GM21723 (cell line): ENCODE data around the gene NPC1L1.
"Not testable (repeated sequence)": the region's sequence is repeated elsewhere in the genome, so short reads cannot be mapped to it uniquely, and the experiment has no call there.

Experiments
- ATAC-seq: cut with Tn5 transposase; IDR thresholded peaks from one replicate; pipeline ENCODE4 v1.9.1; 2021; ENCODE audit warnings: mild to moderate bottlenecking, moderate library complexity; ENCODE audit not compliant: unreplicated experiment

Gene NPC1L1

GRCh38 chr7:44512736-44513135 is 28.4 kb downstream of the NPC1L1 start:
- no peak for ATAC-seq

GRCh38 chr7:44511863-44512468 is 29.2 kb downstream of the NPC1L1 start:
- no peak for ATAC-seq

GRCh38 chr7:44511236-44511635 is 29.9 kb downstream of the NPC1L1 start:
- no peak for ATAC-seq

- ATAC-seq, result no peak
Measured at GRCh38 chr7:44508328-44509030, 32.7 kb downstream of the NPC1L1 start.

GRCh38 chr7:44506592-44507288 is 34.4 kb downstream of the NPC1L1 start:
- not testable (repeated sequence) for ATAC-seq

GRCh38 chr7:44505595-44505994 is 35.5 kb downstream of the NPC1L1 start:
- no peak for ATAC-seq

GRCh38 chr7:44498230-44498954 is 42.7 kb downstream of the NPC1L1 start:
- no peak for ATAC-seq

GRCh38 chr7:44497155-44498027 is 43.7 kb downstream of the NPC1L1 start:
- no peak for ATAC-seq

GRCh38 chr7:44496385-44496784 is 44.7 kb downstream of the NPC1L1 start:
- no peak for ATAC-seq

GRCh38 chr7:44494960-44495359 is 46.2 kb downstream of the NPC1L1 start:
- ATAC-seq, result no peak

- no peak for ATAC-seq
Measured at GRCh38 chr7:44491229-44491628, 49.9 kb downstream of the NPC1L1 start.

GRCh38 chr7:44490351-44491200 is 50.6 kb downstream of the NPC1L1 start, which contains the start of gene NUDCD3:
Gene NUDCD3 (minus strand): TSS chr7:44490658. CDS start chr7:44490600, 58 bp downstream.
- ATAC-seq, result peak; percentile 95

GRCh38 chr7:44489955-44490350 is 51.2 kb downstream of the NPC1L1 start:
- peak; percentile 36 for ATAC-seq

- no peak for ATAC-seq
Measured at GRCh38 chr7:44488955-44489354, 52.2 kb downstream of the NPC1L1 start.

GRCh38 chr7:44486693-44487092 is 54.4 kb downstream of the NPC1L1 start:
- ATAC-seq, result no peak

- no peak for ATAC-seq
Measured at GRCh38 chr7:44486001-44486400, 55.1 kb downstream of the NPC1L1 start.

GRCh38 chr7:44484482-44485313 is 56.4 kb downstream of the NPC1L1 start:
- ATAC-seq, result no peak
